Activated CD4-positive, alpha-beta T cell treated with anti-CD3 and anti-CD28 coated beads, Interleukin-10, Interleukin-2, amounts not matched to agents 100 ng/mL and 50 ng/mL, durations not matched to agents 16 hours and 8 hours (primary cell): ENCODE results near the gene KCNK4.
"Not testable (repeated sequence)": the region's sequence is repeated elsewhere in the genome, so short reads cannot be mapped to it uniquely, and the experiment has no call there.

ENCODE experiments used
- DNase-seq: peaks from one replicate; pipeline ENCODE4 v3.0.0-alpha.2; 2020

KCNK4 gene

GRCh38 chr11:64313491-64314145 lies 22.5 kb downstream of the KCNK4 start:
- no peak for DNase-seq

GRCh38 chr11:64314146-64314804 lies 23.2 kb downstream of the KCNK4 start:
- DNase-seq = no peak

GRCh38 chr11:64314805-64315561 lies 23.9 kb downstream of the KCNK4 start:
- DNase-seq = no peak

DNA sequence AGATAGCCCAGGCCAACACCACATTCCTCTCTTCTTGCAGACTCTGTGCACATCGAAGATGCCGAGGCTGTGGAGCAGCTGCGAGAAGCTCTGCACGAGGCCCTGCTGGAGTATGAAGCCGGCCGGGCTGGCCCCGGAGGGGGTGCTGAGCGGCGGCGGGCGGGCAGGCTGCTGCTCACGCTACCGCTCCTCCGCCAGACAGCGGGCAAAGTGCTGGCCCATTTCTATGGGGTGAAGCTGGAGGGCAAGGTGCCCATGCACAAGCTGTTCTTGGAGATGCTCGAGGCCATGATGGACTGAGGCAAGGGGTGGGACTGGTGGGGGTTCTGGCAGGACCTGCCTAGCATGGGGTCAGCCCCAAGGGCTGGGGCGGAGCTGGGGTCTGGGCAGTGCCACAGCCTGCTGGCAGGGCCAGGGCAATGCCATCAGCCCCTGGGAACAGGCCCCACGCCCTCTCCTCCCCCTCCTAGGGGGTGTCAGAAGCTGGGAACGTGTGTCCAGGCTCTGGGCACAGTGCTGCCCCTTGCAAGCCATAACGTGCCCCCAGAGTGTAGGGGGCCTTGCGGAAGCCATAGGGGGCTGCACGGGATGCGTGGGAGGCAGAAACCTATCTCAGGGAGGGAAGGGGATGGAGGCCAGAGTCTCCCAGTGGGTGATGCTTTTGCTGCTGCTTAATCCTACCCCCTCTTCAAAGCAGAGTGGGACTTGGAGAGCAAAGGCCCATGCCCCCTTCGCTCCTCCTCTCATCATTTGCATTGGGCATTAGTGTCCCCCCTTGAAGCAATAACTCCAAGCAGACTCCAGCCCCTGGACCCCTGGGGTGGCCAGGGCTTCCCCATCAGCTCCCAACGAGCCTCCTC lies 24.8 kb downstream of the KCNK4 start:
- DNase-seq = not testable (repeated sequence)

- DNase-seq = peak; percentile 78
Observed at GRCh38 chr11:64316672-64317324, 25.7 kb downstream of the KCNK4 start.

GRCh38 chr11:64317325-64317960 lies 26.3 kb downstream of the KCNK4 start, which contains the start of gene TRMT112:
Gene TRMT112, minus strand, starts transcription at chr11:64317559. Its CDS starts 33 bp downstream, at chr11:64317526.
- DNase-seq = peak; percentile 99

DNA sequence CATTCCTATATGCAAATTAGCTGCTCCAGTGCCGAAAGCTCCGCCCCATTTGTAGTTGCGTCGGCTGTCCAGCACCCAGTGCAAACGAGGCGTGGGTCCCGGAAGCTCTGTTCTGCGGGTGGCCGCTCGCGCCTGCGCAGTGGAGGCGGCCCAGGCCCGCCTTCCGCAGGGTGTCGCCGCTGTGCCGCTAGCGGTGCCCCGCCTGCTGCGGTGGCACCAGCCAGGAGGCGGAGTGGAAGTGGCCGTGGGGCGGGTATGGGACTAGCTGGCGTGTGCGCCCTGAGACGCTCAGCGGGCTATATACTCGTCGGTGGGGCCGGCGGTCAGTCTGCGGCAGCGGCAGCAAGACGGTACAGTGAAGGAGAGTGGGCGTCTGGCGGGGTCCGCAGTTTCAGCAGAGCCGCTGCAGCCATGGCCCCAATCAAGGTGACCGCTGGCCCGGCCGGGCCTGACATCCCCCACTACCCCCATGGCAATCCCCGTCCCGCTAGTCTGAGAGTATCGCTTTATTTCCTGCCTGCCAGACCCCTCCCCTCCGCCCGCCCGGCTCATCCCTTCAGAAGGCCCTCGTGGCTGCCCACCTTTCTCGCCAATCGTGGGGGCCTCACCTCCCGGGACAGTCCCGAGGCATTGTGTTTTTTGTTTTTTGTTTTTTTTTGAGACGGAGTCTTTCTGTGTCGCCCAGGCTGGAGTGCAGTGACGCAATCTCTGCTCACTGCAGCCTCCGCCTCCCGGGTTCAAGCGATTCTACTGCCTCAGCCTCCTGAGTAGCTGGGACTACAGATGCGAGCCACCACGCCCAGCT lies 27.1 kb downstream of the KCNK4 start, which contains the start of gene PRDX5:
TSS of gene PRDX5 (plus strand) at position 161 of the 805 bp plus-strand sequence. CDS start at position 256, 95 bp downstream.
- DNase-seq = peak; percentile 99

DNA sequence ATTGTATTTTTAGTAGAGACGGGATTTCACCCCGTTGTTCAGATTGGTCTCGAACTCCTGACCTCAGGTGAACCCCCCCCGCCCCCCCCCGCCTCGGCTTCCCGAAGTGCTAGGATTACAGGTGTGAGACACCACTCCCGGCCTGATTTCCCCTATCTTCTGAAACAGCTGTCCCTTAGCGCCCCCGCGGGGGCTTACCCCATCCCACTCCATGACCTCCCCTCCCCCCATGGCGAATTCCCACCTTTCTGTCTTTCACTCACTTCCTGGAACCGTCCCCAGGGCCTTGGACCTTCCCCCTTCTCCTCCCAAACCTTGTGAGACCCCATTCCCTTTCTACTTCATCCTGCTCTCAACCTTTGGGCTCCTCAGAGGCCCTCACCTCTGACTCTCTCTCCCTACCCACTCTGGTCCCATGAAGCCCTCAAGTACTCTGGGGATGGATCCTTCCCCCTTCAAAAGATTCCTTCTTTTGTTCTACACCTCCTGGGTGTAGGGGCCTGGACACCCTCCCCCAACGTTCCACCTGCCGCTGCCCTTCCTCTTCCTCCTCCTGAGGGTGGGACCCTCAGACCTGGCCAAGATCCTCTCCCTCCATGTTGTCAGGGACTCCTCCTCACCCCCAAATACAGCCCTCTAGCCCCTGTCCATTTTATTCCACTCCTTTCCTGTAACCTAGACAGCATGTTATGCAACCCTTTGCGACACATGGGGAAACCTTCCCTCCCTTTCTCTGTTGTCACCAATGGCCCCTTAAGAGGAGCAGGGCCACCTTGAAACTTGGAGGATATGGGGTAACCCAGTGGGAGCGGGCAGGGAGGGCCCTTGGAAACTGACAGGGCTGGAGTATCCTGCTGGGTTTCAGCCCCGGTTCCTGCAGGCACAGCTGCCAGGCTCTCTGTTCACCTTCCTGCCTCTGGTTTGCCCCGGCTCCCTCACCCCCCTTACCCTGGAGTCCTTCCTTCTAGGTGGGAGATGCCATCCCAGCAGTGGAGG lies 28.0 kb downstream of the KCNK4 start:
- DNase-seq = no peak

- no peak for DNase-seq
Observed at GRCh38 chr11:64320556-64320955, 29.5 kb downstream of the KCNK4 start.

DNA sequence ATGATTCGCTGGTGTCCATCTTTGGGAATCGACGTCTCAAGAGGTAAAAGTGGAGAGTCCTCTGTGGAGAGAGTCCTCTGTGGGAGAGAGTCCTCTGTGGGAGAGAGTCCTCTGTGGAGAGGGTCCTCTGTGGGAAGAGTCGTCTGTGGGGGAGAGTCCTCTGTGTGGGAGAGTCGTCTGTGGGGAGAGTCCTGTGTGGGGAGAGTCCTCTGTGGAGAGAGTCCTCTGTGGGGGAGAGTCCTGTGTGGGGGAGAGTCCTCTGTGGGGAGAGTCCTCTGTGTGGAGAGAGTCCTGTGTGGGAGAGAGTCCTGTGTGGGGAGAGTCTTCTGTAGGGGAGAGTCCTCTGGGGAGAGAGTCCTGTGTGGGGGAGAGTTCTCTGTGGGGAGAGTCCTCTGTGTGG lies 29.9 kb downstream of the KCNK4 start:
- no peak for DNase-seq

- no peak for DNase-seq
Observed at GRCh38 chr11:64321533-64321932, 30.4 kb downstream of the KCNK4 start.

- no peak for DNase-seq
Observed at GRCh38 chr11:64322925-64323260, 31.8 kb downstream of the KCNK4 start.

- no peak for DNase-seq
Observed at GRCh38 chr11:64323373-64323772, 32.3 kb downstream of the KCNK4 start.

DNA sequence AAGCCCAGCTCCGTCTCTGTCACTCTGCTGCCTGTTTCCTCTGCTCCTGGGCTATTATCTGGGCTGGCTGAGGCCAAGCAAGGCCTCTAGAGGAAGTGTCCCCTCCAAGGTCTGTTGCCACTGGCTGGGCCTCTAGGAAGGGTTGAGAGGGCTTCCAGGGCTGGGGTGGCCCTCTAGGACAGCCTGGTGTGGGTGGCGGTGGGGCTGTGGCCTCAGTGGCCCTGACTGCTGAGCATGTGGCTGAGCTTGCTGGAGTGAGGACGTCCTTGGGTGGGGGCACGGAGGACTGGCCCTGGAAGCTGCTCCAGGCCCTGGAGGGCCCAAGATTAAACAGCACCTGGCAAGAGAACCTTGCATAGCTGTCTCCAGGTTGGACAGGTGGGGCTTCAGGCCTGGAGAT lies 32.9 kb downstream of the KCNK4 start:
- not testable (repeated sequence) for DNase-seq

DNA sequence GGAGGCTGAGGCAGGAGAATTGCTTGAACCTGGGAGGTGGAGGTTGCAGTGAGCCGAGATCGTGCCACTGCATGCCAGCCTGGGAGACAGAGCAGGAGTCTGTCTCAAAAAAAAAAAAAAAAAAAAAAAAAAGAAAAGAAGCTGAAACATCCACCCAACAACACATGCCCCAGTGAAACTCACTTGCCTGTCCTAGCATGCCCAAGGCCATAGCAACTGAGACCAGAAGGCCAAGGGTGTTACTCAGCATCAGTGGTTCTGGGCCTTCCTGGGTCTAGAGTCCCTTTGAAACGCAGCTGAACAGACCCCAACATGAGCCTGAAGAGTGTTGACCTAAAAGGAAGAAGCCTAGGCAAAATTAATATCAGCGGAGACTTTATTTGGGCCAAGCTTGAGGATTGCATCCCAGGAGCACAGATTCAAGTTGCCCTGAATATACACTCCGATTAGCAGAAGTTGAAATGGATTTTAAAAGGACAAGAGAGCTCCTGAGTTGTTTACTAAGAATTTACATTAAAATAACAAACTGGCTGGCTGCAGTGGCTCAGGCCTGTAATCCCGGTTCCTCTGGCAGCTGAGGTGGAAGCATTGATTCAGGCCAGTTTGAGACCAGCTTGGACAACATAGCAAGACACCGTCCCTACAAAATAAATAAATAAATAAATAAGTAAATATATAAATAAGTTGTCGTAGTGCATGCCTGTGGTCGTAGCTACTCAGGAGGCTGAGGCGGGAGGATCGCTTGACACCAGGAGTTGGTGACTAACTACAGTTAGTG lies 33.8 kb downstream of the KCNK4 start:
- no peak for DNase-seq

GRCh38 chr11:64327375-64327774 lies 36.3 kb downstream of the KCNK4 start:
- DNase-seq = no peak

DNA sequence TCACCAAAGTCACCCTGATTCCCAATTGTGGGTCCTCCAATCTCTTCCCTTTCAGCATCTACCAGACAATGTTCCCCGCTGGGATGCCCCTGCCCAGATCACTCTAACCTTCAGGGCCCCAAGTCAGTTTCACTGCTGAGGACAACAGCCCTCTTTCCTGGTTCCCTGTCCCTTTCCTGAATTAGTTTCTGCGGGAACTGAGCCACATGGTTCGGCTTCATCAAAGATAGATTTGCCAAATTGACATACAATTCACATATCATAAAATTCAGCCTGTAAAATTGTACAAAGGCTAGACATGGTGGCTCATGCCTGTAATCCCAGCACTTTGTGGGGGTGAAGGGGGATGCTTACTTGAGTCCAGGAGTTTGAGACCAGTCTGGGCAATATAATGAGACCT lies 36.9 kb downstream of the KCNK4 start:
- DNase-seq = no peak

GRCh38 chr11:64330888-64331287 lies 39.8 kb downstream of the KCNK4 start:
- DNase-seq = no peak
